Kasumi-1 (cell line): Measurements from ENCODE around the gene INO80.
"Not testable (repeated sequence)": the region's sequence is repeated elsewhere in the genome, so short reads cannot be mapped to it uniquely, and the experiment has no call there.

Source experiments
- DNase-seq, 2 experiments: peaks; one replicate each; lab custom pipeline; 2025; lab: John Stamatoyannopoulos, UW

INO80 gene

DNA sequence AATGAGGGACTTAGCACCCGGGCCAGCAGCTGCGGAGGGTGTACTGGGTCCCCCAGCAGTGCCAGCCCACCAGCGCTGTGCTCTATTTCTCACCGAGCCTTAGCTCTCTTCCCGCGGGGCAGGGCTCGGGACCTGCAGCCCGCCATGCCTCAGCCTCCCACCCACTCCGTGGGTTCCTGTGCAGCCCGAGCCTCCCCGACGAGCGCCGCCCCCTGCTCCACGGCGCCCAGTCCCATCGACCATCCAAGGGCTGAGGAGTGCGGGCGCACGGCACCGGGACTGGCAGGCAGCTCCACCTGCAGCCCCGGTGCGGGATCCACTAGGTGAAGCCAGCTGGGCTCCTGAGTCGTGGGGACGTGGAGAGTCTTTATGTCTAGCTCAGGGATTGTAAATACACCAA, 154.3 kb downstream of the INO80 start:
- DNase-seq = not testable (repeated sequence)

- no peak for DNase-seq
These were observed 155.2 kb downstream of the INO80 start for GRCh38 chr15:40960925-40961324.

- no peak for DNase-seq
These were observed 155.8 kb downstream of the INO80 start for GRCh38 chr15:40960151-40960885.

GRCh38 chr15:40959331-40960141, 156.5 kb downstream of the INO80 start:
- no peak for DNase-seq

- no peak for DNase-seq
These were observed 157.4 kb downstream of the INO80 start for GRCh38 chr15:40958723-40959122.

DNA sequence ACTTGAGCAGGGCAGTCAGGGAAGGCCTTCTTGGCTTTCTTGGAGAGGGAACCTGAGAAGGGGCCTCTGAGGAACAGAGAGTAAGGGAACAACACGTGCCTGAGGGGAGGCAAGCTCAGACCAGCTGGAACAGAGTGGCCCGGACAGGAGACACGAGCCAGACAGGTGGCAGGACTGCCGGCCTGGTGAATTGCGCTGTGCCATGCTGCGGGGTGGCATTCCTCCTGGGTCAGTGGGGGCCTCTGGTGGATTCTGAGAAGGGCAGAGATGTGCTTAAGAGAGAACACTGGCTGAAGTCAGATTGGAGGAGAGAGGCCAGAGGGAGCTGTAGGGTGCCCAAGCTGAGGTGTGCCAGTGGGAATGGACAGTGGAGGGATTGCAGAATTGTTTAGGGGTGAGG, 157.9 kb downstream of the INO80 start:
- no peak for DNase-seq

DNA sequence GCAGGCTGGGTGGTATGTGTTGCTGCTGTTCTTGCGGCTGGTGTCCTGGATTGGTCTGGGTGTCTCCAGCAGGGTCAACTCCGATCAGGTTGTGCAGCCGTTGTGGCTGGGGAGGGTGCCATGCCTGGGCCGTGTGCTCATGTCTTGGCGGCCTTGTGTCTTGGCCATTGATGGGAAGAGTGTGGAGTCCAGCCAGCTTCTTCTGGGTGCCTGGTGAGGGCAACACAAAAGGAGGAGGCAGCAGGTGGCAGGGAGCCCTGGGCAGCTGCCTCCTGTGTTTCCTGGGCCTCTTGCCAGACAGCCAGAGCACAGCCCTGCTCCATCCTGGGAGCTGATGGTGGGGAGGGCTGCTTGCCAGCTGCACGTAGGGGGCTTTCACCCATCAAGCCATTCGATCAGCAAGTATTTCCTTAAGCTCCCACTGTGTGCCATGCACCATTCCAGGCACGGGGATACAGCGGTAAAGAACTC, 158.5 kb downstream of the INO80 start:
- no peak for DNase-seq

DNA sequence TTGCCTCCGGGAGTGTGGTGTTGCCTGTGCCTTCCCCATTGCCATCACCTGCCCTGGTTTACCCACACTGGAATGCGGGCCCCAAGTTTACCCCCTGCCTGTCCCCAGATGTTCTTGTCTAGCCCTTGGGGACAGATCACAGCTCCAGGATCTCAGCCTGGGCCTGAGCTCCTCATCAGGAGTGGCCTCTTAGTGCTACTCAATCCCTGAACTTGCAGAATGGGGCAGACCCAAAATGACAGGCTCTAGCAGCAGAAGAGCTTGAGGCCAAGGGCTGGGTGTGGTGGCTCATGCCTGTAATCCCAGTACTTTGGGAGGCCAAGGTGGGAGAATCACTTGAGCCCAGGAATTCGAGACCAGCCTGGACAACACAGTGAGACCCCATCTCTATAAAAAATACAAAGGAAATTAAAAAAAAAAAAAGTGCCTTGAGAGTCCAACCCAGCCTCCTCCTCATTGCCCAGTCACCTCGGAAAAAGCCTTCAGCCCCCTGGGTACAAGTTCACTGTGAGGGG, 159.0 kb downstream of the INO80 start:
- no peak for DNase-seq

DNA sequence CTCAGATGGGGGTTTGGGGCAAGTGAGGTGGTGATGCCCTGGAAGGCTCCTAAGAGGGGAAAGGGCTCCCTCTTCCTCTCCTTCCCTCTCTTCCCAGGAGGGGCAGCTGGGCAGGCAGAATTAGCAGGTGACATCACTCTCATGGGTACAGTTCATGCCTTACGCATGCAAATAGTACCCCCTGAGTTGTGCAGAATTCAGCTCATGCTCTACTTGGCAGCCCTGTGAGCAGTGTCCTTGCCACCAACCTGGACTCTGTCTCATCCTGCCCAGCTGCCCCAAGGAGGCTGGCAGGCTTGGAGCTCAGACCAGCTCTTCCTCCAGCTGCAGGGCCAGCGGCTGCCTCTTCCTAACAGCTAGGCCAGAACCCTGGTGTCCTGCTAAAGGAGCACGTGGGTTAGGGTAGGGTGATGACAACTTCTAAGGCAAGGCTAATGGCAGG, 159.5 kb downstream of the INO80 start:
- DNase-seq = no peak

DNA sequence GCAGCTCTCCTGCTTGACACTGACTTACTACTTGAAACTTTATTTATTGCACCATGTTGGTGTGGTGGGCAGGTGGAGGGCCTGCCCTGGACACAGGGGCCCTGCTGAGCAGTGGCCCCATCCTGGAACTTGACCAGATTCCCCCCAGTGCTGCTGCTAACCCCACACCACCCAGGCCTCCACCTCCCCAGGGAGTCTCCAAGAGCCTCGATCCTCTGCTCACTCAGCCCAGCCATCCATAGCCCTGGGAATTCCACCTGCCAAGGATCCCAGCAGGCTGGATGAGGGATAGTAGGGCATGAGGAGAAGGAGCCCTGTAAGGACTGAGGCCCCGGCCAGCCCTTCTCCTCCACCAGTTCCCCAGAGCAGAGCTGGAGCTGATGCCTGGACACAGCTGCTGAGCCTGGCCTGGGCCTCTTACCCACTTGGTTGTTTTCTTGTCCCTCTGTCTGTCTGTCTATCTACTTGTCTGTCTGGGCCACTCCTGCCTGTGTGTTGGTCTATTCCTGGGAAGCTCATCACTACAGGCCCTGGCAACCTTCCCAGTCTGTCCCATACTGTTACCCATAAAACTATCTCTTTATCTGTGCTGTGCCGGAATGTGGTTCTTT, 160.0 kb downstream of the INO80 start:
- DNase-seq = no peak

GRCh38 chr15:40955141-40955903, 160.8 kb downstream of the INO80 start:
- no peak for DNase-seq

GRCh38 chr15:40954158-40954848, 161.8 kb downstream of the INO80 start:
- DNase-seq = not testable (repeated sequence)

DNA sequence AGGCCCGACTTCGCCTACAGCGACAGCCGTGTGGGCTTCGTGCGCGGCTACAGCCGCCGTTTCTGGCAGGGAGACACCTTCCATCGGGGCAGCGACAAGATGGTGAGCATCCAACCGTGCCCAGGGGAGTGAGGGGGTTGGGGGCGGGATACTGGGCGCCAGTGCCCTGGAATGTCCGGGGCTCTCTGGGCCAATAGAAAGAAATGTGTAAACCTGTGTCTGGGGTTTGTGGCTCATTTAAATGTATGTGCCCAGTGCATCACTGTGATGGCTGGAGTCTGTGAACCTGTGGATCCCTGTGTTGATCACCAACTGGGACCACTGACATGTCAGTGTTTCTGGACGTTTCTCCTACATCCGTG, 162.4 kb downstream of the INO80 start:
- no peak for DNase-seq

GRCh38 chr15:40952901-40953712, 163.0 kb downstream of the INO80 start, which contains the start of gene CHAC1:
TSS of gene CHAC1 (plus strand) at chr15:40953471. CDS start at chr15:40953584, 113 bp downstream.
- peak; percentile 91 for DNase-seq

DNA sequence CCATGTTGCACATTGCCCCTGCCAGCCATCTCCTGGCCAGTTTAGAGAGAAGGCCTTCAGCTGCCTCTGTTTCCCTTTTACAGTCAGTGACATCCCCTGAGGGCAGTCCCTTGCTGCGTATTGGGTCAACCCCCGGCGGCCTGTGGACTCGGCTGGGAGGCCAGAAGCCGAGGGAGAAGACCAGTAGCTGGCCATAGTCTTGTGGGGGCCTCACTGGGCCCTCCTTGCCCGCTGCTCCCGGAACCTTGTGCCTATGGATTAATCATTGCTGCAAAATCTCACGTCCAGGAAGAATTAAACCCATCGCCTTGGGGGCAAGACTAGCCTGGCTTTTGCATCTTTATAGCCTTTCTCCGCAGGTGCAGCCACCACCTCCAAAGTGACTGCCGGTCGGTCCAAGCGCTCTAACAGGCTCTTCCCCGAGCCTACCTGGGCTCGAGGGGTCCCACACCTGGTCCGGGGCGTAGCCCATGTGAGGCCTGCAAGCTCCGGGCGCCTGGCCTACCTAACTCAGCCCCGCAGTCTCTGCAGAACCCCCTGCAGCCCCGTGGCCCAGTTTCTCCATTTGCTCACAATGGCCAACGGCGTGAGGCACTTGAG, 163.7 kb downstream of the INO80 start:
- DNase-seq = no peak

DNA sequence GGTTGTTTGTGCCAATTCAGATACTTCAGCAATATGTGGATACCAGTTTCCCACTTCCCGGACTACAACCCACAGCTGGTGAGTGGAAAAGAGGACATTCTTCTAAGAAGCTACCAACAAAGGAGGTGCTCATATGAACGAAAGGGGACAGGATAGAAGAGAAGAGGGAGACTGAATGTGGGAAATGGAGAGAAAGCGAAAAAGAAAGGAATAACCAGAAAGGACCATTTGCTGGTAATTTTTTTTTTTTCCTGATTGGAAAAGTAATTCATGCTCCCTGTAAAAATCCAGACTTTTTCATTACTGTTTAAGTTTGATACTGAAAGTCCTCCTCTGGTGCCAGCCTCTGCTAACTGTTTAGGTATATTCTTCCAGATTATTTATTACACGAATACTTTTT, 164.3 kb downstream of the INO80 start:
- DNase-seq = no peak

DNA sequence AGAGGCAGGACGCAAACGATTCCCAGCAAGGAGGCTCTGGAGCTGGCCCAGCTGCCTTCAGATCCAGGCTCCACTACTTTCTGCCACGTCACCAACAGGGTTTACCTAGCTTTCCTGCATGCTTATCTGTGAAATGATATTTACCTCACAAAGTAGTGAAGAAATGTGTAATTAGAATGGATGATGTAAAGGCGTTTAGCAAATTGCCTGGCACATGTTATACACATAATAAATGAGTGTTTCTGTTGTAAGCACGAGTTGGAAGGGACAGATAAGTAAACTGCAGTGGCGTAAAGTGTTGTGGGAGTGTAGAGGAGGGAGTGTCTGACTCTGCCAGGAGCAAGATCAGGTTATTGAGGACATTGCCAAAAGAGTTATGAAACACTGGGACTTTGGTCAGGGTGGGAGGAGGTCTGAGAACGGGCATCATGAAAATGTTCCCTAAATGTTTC, 166.3 kb downstream of the INO80 start:
- DNase-seq = no peak

DNA sequence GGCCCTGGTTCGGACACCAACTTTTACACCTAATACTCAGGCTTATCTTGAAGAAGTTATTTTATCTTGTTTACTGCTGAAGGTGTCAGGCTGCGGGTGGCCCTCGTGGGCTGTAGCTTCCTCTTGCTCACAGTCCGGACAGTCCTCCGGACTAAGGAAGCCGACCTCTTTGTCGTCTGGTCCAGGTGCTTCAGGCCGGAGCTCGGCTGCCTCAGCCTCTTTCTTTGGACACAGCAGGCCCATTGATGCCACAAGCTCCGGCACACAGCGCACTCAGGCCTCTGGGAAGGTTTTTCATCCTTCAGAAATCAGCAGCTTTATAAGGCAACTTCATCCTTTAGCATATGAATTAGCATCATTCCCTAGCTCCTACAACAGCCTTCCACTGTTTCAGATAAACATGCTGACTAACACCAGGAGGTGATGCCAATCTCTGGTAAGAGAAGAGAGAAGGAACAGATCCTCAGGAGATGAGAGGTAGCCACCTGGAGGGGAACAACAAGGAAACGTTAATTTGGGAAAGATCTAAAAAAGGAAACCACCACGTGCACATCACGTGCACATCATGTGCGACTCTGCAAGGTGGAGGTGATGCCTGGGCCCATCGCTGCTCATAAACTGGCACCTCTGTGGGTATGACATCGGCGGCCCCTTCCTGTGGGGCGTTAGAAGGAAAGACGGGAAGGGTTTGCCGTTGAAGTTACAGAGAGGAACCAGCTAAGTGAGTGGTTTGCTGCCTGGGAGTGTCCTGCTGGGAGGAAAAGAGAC, 167.2 kb downstream of the INO80 start:
- DNase-seq = no peak
